Uterus (tissue), 2 donors: ENCODE measurements around the gene MRPL19.

Source experiments
- POLR2A ChIP-seq, 2 donors: fragments of 450-650 bp; IDR thresholded peaks; one replicate each; pipeline ENCODE4 v1.6.1; 2016; ENCODE audit warnings: antibody characterized with exemption in 2 of 2, mild to moderate bottlenecking in 1 of 2, moderate library complexity in 1 of 2
- TF ChIP-seq, protein P1 (sequence below), 4 experiments: fragments of 200-600 bp in 2 of 4; fragments of 450-650 bp in 2 of 4; sonication (generic) in 2 of 4; IDR thresholded peaks; one replicate each; pipeline ENCODE4 v1.5.1; 2016 to 2019; ENCODE audit warnings: antibody characterized with exemption in 4 of 4, mild to moderate bottlenecking in 2 of 4, moderate library complexity in 1 of 4

DNA sequence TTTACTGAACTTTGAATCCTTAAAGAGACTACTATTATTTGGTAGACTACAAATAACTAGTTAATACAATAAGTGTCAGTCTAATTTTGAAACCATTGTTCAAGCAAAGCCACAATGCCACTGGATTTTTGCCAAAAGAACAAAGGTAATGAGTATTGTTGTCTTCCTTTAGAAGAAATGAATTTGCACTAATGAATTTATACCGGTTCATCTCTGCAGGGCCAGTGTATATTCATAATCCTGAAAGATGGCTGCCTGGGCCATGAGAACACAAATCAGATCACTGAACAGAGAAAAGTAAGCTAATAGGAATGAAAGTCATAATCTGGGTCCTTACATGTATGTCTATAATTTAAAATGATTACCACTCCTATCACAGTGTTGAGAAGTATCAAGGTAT is 33.0 kb downstream of the MRPL19 start:
- TF ChIP-seq, protein P1, sequence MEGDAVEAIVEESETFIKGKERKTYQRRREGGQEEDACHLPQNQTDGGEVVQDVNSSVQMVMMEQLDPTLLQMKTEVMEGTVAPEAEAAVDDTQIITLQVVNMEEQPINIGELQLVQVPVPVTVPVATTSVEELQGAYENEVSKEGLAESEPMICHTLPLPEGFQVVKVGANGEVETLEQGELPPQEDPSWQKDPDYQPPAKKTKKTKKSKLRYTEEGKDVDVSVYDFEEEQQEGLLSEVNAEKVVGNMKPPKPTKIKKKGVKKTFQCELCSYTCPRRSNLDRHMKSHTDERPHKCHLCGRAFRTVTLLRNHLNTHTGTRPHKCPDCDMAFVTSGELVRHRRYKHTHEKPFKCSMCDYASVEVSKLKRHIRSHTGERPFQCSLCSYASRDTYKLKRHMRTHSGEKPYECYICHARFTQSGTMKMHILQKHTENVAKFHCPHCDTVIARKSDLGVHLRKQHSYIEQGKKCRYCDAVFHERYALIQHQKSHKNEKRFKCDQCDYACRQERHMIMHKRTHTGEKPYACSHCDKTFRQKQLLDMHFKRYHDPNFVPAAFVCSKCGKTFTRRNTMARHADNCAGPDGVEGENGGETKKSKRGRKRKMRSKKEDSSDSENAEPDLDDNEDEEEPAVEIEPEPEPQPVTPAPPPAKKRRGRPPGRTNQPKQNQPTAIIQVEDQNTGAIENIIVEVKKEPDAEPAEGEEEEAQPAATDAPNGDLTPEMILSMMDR (IDR thresholded peaks at IDR 0.05), result no peak
- TF ChIP-seq POLR2A (IDR thresholded peaks at IDR 0.05), result no peak
